Panc1 (cell line): ENCODE measurements around the gene COL6A3. TPM values are rescaled to one million over a fixed set of nuclear protein-coding genes. Genes with fewer than 3 reads are reported as not detected.

ENCODE experiments used
- ATAC-seq: fragments of 200-7000 bp; cut with Tn5 transposase; 2 replicates; pipeline ENCODE4 v1.9.1; 2020; ENCODE audit warnings: mild to moderate bottlenecking, moderate library complexity
- BruUV-seq: library from RNA; stranded (reverse); fragments of 400-500 nt; replicated peaks from 2 replicates; lab custom pipeline; 2021; lab: Mats Ljungman, UMichigan
- CTCF ChIA-PET: fragments of 300-600 bp; sonication (Branson Sonifier 250); formaldehyde crosslinking; loops from one replicate; lab custom pipeline; 2022; ENCODE audit warnings: antibody characterized with exemption; lab: Charles Lee
- POLR2A ChIA-PET: fragments of 300-600 bp; sonication (Branson Sonifier 250); formaldehyde crosslinking; loops from one replicate; lab custom pipeline; 2022; ENCODE audit warnings: antibody characterized with exemption; lab: Charles Lee
- DNase-seq: peaks from one replicate; pipeline ENCODE4 v3.0.0-alpha.2; 2010; ENCODE audit warnings: low read depth, low spot score
- H3K27ac ChIP-seq: 2 replicates; pipeline ENCODE4 v1.5.1; 2011; ENCODE audit warnings: mild to moderate bottlenecking, low read length, inconsistent platforms
- H3K27me3 ChIP-seq: fragments of 200-500 bp; sonication (Bioruptor generic); 2 replicates; pipeline ENCODE4 v1.6.0; 2014; ENCODE audit warnings: low read length, inconsistent platforms; ENCODE audit not compliant: control insufficient read depth, insufficient read depth
- H3K36me3 ChIP-seq: fragments of 200-500 bp; sonication (Bioruptor generic); 2 replicates; pipeline ENCODE4 v1.5.1; 2014; ENCODE audit warnings: inconsistent platforms, mild to moderate bottlenecking, low read length, moderate library complexity; ENCODE audit not compliant: control insufficient read depth, insufficient read depth
- H3K4me1 ChIP-seq: 2 replicates; pipeline ENCODE4 v1.5.1; 2011; ENCODE audit warnings: inconsistent platforms, mild to moderate bottlenecking, low read length, moderate library complexity; ENCODE audit not compliant: control insufficient read depth, insufficient read depth
- H3K4me3 ChIP-seq, 2 experiments: 2 replicates each; pipeline ENCODE4 v1.5.1; 2011 to 2012; ENCODE audit warnings: low read depth in 2 of 2, low read length in 2 of 2, mild to moderate bottlenecking in 2 of 2, inconsistent platforms in 1 of 2, moderate library complexity in 1 of 2
- H3K9me3 ChIP-seq: fragments of 200-500 bp; sonication (Bioruptor generic); 2 replicates; pipeline ENCODE4 v1.5.1; 2014; ENCODE audit warnings: low read depth, mild to moderate bottlenecking, inconsistent platforms, low read length, moderate library complexity; ENCODE audit not compliant: control insufficient read depth, insufficient read depth
- CTCF ChIP-seq: fragments of 450-650 bp; IDR thresholded peaks from 2 replicates; pipeline ENCODE4 v1.5.1; 2017; ENCODE audit warnings: mild to moderate bottlenecking
- POLR2AphosphoS5 ChIP-seq: IDR thresholded peaks from 2 replicates; pipeline ENCODE4 v1.6.1; 2012; ENCODE audit warnings: mild to moderate bottlenecking, low read depth, low read length, moderate library complexity
- REST ChIP-seq, 2 experiments: IDR thresholded peaks; 2 replicates each; pipeline ENCODE4 v1.6.1; 2011 to 2012; ENCODE audit warnings: low read depth in 2 of 2, control low read depth in 1 of 2, low read length in 1 of 2, mild to moderate bottlenecking in 1 of 2, moderate library complexity in 1 of 2; ENCODE audit not compliant: insufficient read depth in 1 of 2
- SIN3A ChIP-seq: IDR thresholded peaks from 2 replicates; pipeline ENCODE4 v1.6.1; 2012; ENCODE audit warnings: low read depth, mild to moderate bottlenecking, low read length, moderate library complexity, borderline replicate concordance; ENCODE audit not compliant: insufficient read depth
- TCF7L2 ChIP-seq: IDR thresholded peaks from 2 replicates; pipeline ENCODE4 v1.6.1; 2011; ENCODE audit warnings: mild to moderate bottlenecking, low read depth, low read length, inconsistent platforms
- in situ Hi-C: cut with HindIII; loops from 2 replicates; pipeline ENCODE4 v1.10.0; 2016; ENCODE audit warnings: low sequenced_read_pairs, low pct_unique_long_range_greater_than_20kb
- intact Hi-C: fragments of 100-400 bp; cut with micrococcal nuclease; formaldehyde crosslinking; loops from one replicate; pipeline ENCODE4 v1.10.0; 2022; ENCODE audit not compliant: unreplicated experiment
- total RNA-seq: library from RNA; stranded (reverse); gene quantifications from one replicate; pipeline ENCODE4 v1.2.1, GENCODE V29; 2021; ENCODE audit not compliant: unreplicated experiment

COL6A3 gene
- total RNA-seq, 1 experiment from 2014 or later, result 0.69 TPM

- POLR2A ChIA-PET, result interaction anchor here (0.6 kb wide), 1 partner anchor 1686 kb away, joined by 4 read pairs; no protein-coding TSS in a partner anchor
- peak overlapping the region; percentile 17 to 48 for H3K4me3 ChIP-seq
- peak; percentile 73 for TF ChIP-seq POLR2AphosphoS5
- TF ChIP-seq SIN3A, result no peak
- no peak for TF ChIP-seq REST (IDR thresholded peaks at IDR 0.05; ENCODE audit: insufficient read depth in 1 of 2, low read depth in 2 of 2, low read length in 1 of 2)
- H3K9me3 ChIP-seq, result no peaks in the 10 kb centered on the region; the same call in 1 of the 2 replicates
- peak; percentile 93 for ATAC-seq
- H3K36me3 ChIP-seq, result no peaks in the 10 kb centered on the region
- H3K27me3 ChIP-seq, result no peaks in the 10 kb centered on the region
- no TSS peak for BruUV-seq
- intact Hi-C loops (no loop called here), in situ Hi-C loops (no loop called here)
- H3K27ac ChIP-seq, result peak overlapping the region; percentile 82
- DNase-seq, result peak; percentile 81
- peaks cover 26% of the 10 kb centered on the region for H3K4me1 ChIP-seq
- CTCF ChIA-PET, result no interaction called here
Observed at GRCh38 chr2:237291138-237291792, 122.7 kb downstream of the COL6A3 start.

DNA sequence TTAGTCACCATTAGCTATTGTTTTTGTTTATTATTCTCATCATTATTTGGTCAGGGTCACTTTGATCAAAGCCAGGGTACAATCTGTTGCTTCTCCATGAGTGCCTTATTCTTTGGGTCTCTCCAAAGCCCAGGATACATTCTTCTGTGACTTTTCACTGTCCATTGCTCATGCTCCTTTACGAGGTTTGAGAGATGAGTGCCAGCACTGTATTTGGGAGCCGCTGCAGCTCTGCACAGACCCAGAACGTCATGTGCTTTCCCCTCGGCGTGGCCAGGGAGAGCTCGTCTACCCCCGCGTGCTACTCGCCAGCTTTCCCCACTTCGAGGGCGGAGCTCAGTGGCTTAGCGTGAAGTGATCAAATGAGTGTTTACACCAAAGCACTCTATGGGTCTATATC is 123.7 kb downstream of the COL6A3 start:
- Histone ChIP-seq H3K27me3 (no peaks in the 10 kb centered on the region), H3K27ac (peak overlapping the region; percentile 82), H3K4me3 (no peak overlapping the region; a peak in 1 of 4 replicates), H3K4me1 (peaks cover 26% of the 10 kb centered on the region), H3K36me3 (no peaks in the 10 kb centered on the region), H3K9me3 (no peaks in the 10 kb centered on the region; the same call in 1 of the 2 replicates)
- in situ Hi-C loops (no loop called here), intact Hi-C loops (no loop called here)
- DNase-seq (no peak), ATAC-seq (peak; percentile 80)
- TF ChIP-seq SIN3A, result no peak
- TF ChIP-seq CTCF, result no peak
- no peak for TF ChIP-seq POLR2AphosphoS5
- TF ChIP-seq TCF7L2, result no peak
- no peak for TF ChIP-seq REST (IDR thresholded peaks at IDR 0.05; ENCODE audit: insufficient read depth in 1 of 2, low read depth in 2 of 2, low read length in 1 of 2)
- ChIA-PET POLR2A (no interaction called here), CTCF (no interaction called here)
- BruUV-seq, result no TSS peak
